SH-SY5Y (cell line): ENCODE results near the gene SLC6A12.

Source experiments
- GATA2 ChIP-seq: IDR thresholded peaks from 2 replicates; pipeline ENCODE4 v1.6.1; 2011; ENCODE audit warnings: mild to moderate bottlenecking, low read depth, low read length
- GATA3 ChIP-seq: IDR thresholded peaks from 2 replicates; pipeline ENCODE4 v1.6.1; 2011; ENCODE audit warnings: low read depth, mild to moderate bottlenecking, low read length, moderate library complexity

- TF ChIP-seq GATA3: no peak
- no peak for TF ChIP-seq GATA2
These were observed 20.1 kb upstream of the SLC6A12 start for GRCh38 chr12:234019-234418.
